NB4 (cell line): ENCODE measurements around the gene SLC25A1.
"Not testable (repeated sequence)": the region's sequence is repeated elsewhere in the genome, so short reads cannot be mapped to it uniquely, and the experiment has no call there.

Experiments used
- DNase-seq: peaks from one replicate; pipeline ENCODE4 v3.0.0; 2010; ENCODE audit warnings: low read depth
- H3K4me3 ChIP-seq: one replicate; pipeline ENCODE4 v1.5.1; 2011; ENCODE audit warnings: mild to moderate bottlenecking, low read depth, low read length, moderate library complexity
- CTCF ChIP-seq: IDR thresholded peaks from one replicate; pipeline ENCODE4 v1.5.1; 2012; ENCODE audit warnings: low read depth, low read length
- MAX ChIP-seq: IDR thresholded peaks from 2 replicates; pipeline ENCODE4 v1.6.1; 2011; ENCODE audit warnings: low read depth, low read length
- MYC ChIP-seq: IDR thresholded peaks from 2 replicates; pipeline ENCODE4 v1.6.1; 2011; ENCODE audit warnings: low read depth, low read length
- POLR2A ChIP-seq: IDR thresholded peaks from 2 replicates; pipeline ENCODE4 v1.6.1; 2011; ENCODE audit warnings: mild to moderate bottlenecking; ENCODE audit not compliant: insufficient read length; ENCODE audit errors: extremely low read depth

SLC25A1 gene

GRCh38 chr22:19203834-19204233, 25.3 kb upstream of the SLC25A1 start:
- TF ChIP-seq POLR2A (no peak), MYC (no peak), CTCF (no peak)
- DNase-seq: no peak
- no peak overlapping the region for H3K4me3 ChIP-seq

GRCh38 chr22:19202799-19203186, 24.3 kb upstream of the SLC25A1 start:
- not testable (repeated sequence) for H3K4me3 ChIP-seq, DNase-seq

- DNase-seq: peak; percentile 40
- H3K4me3 ChIP-seq: no peak overlapping the region
- TF ChIP-seq POLR2A: no peak
- no peak for TF ChIP-seq MYC
- TF ChIP-seq CTCF: no peak
- no peak for TF ChIP-seq MAX
Measured at GRCh38 chr22:19201869-19202798, 23.6 kb upstream of the SLC25A1 start.

- H3K4me3 ChIP-seq: no peak overlapping the region
- TF ChIP-seq MYC (no peak), CTCF (no peak), MAX (no peak), POLR2A (no peak)
- no peak for DNase-seq
Measured at GRCh38 chr22:19201130-19201868, 22.8 kb upstream of the SLC25A1 start.

GRCh38 chr22:19199479-19199878, 20.9 kb upstream of the SLC25A1 start:
- no peak overlapping the region for H3K4me3 ChIP-seq
- DNase-seq: no peak
- TF ChIP-seq MYC: no peak
- no peak for TF ChIP-seq MAX
- TF ChIP-seq CTCF: no peak
- no peak for TF ChIP-seq POLR2A

- no peak for DNase-seq
- no peak overlapping the region for H3K4me3 ChIP-seq
- TF ChIP-seq CTCF: no peak
- no peak for TF ChIP-seq POLR2A
- TF ChIP-seq MYC: no peak
- TF ChIP-seq MAX: no peak
Measured at GRCh38 chr22:19197997-19198865, 19.7 kb upstream of the SLC25A1 start.
